ENCODE results near the gene FBXO4.

The FBXO4 gene, protein sequence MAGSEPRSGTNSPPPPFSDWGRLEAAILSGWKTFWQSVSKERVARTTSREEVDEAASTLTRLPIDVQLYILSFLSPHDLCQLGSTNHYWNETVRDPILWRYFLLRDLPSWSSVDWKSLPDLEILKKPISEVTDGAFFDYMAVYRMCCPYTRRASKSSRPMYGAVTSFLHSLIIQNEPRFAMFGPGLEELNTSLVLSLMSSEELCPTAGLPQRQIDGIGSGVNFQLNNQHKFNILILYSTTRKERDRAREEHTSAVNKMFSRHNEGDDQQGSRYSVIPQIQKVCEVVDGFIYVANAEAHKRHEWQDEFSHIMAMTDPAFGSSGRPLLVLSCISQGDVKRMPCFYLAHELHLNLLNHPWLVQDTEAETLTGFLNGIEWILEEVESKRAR

DNA sequence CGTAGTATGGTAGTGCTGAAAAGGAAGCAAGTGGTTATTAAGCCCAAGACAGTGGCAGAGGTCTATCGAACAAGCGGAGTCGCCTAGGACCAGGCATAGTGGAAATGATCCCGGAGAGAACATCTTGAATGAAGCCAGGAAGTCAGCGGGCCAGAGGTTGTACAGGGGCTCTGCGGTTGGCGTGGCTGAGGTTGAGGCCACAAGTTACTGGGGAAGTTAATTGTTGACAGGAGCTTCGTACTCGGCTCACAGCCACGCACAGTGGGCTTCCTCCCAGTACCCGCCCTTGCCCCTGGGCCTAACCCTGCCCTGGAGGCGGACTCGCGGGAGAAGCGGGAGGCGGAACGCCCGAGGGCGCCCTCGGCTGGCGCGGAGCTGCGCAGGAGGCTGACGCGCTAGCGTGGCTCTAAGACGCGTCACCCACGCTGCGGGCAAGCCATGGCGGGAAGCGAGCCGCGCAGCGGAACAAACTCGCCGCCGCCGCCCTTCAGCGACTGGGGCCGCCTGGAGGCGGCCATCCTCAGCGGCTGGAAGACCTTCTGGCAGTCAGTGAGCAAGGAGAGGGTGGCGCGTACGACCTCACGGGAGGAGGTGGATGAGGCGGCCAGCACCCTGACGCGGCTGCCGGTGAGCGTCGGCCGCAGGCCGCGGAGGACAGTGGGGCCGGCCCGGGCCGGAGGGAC is at the start of gene FBXO4:
FBXO4 (plus strand) TSS at position 410 of the 683 bp plus-strand sequence; CDS start at position 439, 29 bp downstream.
- peak; percentile 89 for DNase-seq

GRCh38 chr5:41876678-41877077 is 48.4 kb upstream of the FBXO4 start:
- no peak for DNase-seq

DNA sequence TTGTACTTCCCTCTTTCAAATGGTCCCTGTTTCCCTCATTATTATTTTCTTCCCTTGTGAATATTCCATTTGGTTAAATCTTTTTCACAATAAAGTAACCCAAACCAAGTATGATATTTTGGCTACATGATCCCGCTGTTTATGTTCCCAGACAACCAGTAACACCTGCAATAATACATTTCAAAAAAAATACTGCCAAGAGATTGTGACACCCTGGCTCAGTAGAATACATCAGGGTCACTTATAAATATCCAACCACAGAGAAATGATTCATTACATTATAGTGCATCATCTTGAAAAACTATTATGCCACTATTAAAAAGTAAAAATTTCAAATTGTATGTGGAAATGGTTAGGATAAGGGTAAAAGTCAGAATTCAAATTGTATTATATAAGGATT is 47.7 kb upstream of the FBXO4 start:
- no peak for DNase-seq

DNA sequence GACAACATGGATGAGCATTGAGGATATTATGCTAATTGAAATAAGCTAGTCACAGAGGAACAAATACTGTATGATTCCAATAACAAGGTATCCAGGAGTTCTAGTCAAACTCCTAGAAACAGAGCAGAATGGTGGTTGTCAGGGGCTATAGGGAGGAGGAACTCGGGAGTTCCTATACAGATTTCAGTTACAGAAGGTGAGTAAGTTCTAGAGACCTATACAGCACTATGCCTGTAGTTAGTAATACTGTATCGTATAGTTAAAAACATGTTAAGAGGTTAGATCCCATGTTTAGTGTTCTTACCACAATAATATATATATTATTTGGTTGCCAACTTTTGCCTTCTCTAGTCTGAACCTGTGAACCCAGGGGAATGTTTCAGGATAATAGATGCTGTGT is 46.9 kb upstream of the FBXO4 start:
- DNase-seq, result no peak

- DNase-seq, result no peak
These were observed 46.2 kb upstream of the FBXO4 start for GRCh38 chr5:41878643-41879478.

- no peak for DNase-seq
These were observed 42.3 kb upstream of the FBXO4 start for GRCh38 chr5:41882765-41883164.

- DNase-seq, result no peak
These were observed 41.8 kb upstream of the FBXO4 start for GRCh38 chr5:41883243-41883642.

DNA sequence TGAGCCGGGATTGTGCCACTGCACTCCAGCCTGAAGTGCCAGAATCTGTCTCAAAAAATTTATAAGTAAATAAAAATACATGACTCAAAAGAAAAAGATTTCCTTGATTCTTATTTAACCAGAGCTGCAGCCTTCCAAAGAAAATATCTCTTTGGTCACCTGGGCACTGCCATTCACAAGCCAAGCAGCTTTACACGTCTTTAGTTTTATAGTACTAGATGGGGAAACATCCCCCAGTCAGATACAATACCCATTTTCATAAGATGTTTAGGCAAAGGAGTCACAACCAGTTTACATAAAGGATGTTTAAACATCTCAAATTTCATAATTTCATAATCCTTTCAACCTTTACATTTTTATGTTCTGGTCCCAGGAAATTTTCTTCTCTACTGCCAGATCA is 41.1 kb upstream of the FBXO4 start:
- no peak for DNase-seq

DNA sequence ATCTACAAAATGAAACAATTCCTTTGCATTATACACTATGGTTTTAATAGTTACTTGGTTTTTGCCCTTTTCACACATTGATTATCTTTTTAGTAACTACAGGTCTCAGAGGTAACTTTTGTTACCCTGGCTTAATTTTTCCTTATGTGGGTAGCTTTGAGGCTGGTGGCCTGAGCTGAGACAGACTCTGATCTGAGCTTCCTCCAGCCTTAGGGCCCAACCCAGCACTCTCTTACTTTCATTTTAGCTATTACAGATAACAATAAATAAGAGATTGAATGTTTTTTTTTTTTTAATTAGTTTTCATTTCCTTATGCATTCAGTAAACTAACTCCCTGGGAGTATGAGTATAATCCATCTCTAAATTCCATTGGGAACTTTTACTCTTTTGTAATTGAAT is 39.8 kb upstream of the FBXO4 start:
- no peak for DNase-seq

DNA sequence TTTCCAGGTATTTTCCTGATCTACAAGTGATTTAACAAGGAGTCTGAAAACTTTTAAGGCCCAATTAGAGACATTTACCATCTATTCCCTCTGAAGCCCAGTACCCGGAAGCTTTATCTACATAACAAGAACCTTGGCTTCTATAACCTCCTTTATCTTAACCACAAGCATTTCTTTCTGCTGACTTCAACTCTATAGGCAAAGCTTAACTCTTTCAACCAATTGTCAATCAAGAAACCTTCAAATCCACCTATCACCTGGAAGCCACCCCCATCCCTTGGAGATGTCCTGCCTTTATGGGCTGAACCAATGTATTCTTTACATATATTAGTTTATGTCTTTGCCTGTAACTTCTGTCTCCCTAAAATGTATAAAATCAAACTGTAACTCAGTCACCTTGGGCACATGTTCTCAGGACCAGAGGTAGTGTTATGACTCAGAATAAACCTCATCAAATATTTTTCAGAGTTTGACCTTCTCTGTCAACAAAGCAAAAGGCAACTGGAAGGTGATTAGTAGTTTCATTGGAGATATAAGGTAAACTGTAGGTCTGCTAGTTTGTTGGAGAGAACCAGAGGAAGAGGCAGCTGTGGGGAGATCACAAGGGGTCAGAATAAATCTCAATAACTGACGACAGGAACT is 33.9 kb upstream of the FBXO4 start:
- no peak for DNase-seq

GRCh38 chr5:41892031-41892430 is 33.0 kb upstream of the FBXO4 start:
- DNase-seq, result no peak

- no peak for DNase-seq
These were observed 31.8 kb upstream of the FBXO4 start for GRCh38 chr5:41893074-41893851.

DNA sequence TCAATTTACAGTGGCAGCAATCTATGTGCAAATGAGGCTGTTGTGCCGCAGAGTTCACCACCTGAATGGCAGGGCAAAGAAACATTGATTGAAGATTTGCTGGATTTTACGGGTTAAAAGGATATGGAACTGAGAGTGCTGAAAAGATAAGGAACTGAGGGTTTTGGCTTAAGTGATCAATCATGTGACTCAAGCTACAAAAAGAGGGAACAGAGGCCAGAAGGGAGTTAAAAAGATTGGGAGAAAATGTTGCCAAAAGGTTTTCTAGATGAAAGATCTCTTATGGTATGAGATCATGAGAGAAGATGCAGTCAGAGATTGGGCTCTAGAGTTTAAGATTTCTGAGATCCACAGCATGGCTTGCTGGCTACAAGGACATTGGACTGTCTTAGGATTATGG is 28.9 kb upstream of the FBXO4 start:
- DNase-seq, result no peak

DNA sequence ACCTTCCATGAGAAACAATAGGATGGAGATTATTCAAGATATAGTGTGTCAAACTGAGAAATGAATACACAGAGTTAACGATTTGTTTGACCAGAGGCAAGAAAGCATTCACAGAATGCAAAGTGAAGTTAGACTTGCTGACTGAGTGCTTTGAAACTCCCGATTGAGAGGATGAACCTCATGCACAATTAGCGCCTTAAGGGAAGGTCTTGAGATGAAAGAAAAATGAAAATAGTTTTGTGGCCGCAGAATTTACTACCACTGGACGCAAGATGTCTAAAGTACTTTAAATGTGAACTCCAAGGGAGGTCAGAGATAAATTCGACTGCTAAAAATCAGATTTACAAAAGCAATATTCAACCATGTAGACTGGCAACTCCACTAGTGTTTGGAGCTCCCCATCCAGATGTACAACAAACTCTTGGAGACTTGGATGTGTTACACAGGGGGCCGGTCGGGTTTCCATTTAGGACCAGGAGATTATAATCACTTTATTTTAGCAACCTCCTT is 21.6 kb upstream of the FBXO4 start:
- DNase-seq, result no peak

DNA sequence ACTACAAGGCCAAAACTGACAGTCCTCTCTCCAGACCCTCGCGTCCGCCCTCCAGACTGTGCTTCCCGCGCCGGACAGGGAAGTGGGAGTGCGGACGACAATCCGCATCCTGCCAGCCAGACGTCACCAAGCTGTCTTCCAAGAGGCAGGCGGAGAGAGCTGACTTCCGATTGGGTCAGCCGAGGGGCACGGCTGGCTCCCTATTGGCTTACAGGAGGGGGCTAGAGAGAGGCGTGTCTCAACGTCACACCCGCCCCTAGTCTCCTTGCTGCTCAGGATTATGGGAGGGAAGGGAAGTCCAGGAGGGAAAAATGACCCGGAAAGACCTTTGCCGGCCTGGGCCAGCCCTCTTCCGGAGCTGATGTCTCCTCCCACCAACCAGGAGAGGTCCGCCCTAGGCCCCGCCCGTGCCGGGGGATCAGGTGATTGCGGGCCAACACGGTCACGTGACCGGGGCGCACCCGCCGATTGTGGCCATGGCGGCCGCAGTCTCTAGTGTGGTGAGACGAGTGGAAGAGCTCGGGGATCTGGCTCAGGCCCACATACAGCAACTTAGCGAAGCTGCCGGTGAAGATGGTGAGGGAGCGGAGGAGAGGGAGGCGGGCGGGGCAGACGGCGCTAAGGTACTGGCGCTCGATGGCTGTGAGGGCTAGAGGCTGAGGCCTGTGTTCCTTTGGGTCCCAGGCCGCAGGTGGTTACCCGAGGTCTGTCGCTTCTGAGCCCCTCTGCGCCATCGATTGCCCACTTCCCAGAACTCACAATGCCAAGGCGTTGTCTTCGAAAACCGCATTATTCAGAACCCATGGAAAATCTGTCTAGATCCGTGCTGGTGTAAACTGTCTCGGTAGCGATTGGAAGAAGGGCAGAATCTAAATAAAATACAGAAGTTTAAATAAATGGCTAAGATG is 20.9 kb upstream of the FBXO4 start, which contains the start of gene RIMOC1:
RIMOC1 (plus strand) TSS at position 453 of the 908 bp plus-strand sequence; CDS start at position 477, 24 bp downstream.
- DNase-seq, result peak; percentile 99

DNA sequence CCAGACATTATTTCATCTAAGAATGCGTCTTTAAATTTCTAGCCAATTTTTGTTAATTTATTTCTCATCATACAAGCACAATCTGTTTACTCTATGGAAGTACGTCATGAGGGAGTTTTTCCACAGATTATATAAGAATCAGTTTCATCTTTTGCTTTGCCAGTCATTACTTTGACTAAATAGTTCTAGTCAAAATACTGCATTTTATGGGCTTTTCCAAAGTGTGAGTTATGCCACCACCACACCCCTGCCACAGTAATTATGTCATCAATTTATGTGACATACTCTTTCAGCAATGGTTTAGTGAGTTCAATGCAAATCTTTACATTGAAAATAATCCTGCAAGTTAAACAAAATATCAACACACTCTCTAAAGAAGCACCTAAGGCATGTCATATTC is 18.9 kb upstream of the FBXO4 start:
- no peak for DNase-seq

GRCh38 chr5:41908374-41909079 is 16.6 kb upstream of the FBXO4 start:
- DNase-seq, result no peak

GRCh38 chr5:41918105-41918504 is 7.0 kb upstream of the FBXO4 start:
- no peak for DNase-seq

DNA sequence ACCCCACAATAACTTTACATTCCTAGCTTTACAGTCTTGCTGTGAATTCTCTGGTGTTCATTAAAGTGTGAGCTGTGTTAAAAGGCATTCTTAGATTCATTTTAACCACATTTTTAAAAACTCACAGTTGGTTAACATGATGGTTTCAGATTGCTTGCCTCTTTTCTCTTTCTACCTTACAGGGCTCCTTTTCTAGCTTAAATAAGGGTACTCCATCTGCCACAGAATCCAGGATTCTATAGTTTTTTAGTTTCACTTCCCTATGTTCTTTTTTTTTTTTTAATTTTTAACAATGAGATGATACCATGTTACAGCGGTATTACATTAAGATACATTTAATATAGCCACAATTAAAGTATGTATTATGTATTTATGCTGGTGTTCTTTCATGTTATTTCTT is 3.9 kb upstream of the FBXO4 start:
- DNase-seq, result no peak

GRCh38 chr5:41921874-41922273 is 3.2 kb upstream of the FBXO4 start:
- DNase-seq, result no peak

All from CD4-positive, alpha-beta T cell treated with Interleukin-17A for 1 hour (primary cell).